Mucosa of stomach (tissue), 1 donor: Measurements from ENCODE around the gene KCNG2.
"Not testable (repeated sequence)": the region's sequence is repeated elsewhere in the genome, so short reads cannot be mapped to it uniquely, and the experiment has no call there.

Source experiments
- H3K27me3 ChIP-seq: one replicate; pipeline ENCODE4 v1.7.0; 2013; ENCODE audit warnings: mild to moderate bottlenecking, low read length; ENCODE audit not compliant: control insufficient read depth, insufficient read depth
- H3K36me3 ChIP-seq: one replicate; pipeline ENCODE4 v1.7.0; 2013; ENCODE audit warnings: low read length; ENCODE audit not compliant: control insufficient read depth, insufficient read depth
- H3K4me1 ChIP-seq: one replicate; pipeline ENCODE4 v1.7.0; 2013; ENCODE audit warnings: mild to moderate bottlenecking, low read length; ENCODE audit not compliant: control insufficient read depth, insufficient read depth
- H3K4me3 ChIP-seq: one replicate; pipeline ENCODE4 v1.7.0; 2013; ENCODE audit warnings: low read length
- H3K9ac ChIP-seq: one replicate; pipeline ENCODE4 v1.7.0; 2013; ENCODE audit warnings: mild to moderate bottlenecking, low read length, moderate library complexity
- H3K9me3 ChIP-seq: one replicate; pipeline ENCODE4 v1.7.0; 2013; ENCODE audit warnings: mild to moderate bottlenecking, low read length, moderate library complexity; ENCODE audit not compliant: control insufficient read depth
- donor health status: Pancreatic carcinoma.

KCNG2 gene, protein sequence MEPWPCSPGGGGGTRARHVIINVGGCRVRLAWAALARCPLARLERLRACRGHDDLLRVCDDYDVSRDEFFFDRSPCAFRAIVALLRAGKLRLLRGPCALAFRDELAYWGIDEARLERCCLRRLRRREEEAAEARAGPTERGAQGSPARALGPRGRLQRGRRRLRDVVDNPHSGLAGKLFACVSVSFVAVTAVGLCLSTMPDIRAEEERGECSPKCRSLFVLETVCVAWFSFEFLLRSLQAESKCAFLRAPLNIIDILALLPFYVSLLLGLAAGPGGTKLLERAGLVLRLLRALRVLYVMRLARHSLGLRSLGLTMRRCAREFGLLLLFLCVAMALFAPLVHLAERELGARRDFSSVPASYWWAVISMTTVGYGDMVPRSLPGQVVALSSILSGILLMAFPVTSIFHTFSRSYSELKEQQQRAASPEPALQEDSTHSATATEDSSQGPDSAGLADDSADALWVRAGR

DNA sequence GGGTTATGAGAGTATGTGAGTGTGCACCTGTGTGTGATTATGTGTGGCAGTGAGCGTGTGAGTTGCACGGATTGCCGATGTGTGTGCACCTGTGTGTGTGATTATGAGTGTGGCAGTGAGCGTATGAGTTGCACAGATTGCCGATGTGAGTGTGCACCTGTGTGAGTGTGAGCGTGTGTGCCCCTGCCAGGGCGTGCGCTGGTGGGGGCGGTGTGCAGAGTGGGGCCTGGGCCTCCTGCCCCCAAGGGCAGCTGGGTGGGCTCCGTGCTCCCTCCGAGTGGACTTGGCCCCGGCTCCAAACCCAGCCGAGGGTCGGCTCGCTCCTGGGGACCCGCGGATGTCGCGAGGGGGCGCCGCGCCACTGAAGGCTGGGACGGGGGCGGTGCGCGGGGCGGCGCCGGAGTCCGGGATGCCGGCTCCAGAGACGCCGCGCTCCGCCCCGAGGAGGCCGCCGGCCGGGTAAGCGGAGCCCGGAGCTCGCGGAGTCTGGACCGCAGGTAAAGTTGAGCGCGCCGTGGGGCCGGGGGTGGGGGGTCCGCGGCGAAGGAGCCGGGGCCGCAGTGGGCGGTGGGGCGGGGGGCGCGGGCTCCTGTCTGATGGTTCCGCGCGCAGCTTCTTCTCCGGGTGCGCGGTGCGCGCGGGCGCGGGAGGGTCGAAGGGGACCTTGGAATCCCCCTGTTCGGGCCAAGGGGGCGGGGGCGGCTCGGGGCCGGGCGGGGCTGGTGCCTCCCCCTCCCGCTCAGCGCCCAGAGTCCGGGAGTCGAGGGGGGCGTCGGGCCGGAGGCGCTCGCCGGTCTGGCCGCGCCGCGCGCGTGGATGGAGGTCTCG is at the start of gene KCNG2:
KCNG2 (plus strand) TSS at position 421 of the 828 bp plus-strand sequence. CDS start 65,730 bp downstream, outside the sequence.
- Histone ChIP-seq H3K27me3 (peaks cover 39% of the 10 kb centered on the region), H3K4me3 (no peak within 1 kb of the TSS), H3K9ac (no peak within 1 kb of the TSS), H3K9me3 (no peaks in the 10 kb centered on the region), H3K4me1 (peaks cover 5% of the 10 kb centered on the region), H3K36me3 (no peaks in the 10 kb centered on the region)

DNA sequence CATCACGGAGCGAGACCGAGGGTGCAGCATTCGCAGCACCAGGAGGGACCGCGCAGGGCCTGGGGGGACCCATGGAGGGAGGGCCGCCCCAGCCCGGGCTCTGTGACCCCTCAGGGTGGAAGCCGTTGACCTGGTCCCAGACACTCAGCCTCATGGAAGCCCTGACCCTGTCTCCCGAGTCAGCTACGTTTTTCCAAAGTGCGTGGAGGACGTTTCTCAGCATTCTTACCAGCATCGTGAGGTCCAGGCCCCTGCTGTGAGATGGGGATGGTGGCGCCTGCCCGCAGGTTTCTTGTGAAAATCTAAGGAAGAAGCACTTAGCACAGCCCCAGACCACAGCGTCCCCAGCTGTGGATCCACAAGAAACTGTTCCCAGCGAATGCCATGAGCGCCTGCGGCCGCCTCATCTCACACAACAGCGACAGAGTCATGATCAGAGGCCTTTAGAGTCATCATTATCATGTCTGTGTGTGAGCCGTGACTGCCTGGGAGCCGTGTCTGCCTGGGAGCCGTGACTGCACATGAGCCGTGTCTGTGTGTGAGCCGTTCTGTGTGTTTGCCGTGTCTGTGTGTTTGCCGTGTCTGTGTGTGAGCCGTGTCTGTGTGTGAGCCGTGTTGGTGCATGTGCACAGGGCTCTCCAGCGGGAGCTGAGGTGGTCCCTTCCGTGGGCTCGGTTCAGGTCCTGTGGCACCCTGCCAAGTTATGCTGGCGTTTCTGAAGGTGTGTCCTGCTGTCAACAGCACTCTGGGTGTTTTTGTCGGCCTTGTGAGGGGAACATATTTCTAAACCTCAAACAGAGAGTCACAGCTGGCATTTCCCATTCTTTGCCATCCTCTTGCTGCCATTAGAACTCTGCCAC is 49.2 kb upstream of the KCNG2 start:
- Histone ChIP-seq H3K4me3 (no peak overlapping the region), H3K36me3 (peaks cover 1% of the 10 kb centered on the region), H3K9ac (no peak overlapping the region), H3K27me3 (no peaks in the 10 kb centered on the region), H3K4me1 (peaks cover 7% of the 10 kb centered on the region), H3K9me3 (no peaks in the 10 kb centered on the region)

DNA sequence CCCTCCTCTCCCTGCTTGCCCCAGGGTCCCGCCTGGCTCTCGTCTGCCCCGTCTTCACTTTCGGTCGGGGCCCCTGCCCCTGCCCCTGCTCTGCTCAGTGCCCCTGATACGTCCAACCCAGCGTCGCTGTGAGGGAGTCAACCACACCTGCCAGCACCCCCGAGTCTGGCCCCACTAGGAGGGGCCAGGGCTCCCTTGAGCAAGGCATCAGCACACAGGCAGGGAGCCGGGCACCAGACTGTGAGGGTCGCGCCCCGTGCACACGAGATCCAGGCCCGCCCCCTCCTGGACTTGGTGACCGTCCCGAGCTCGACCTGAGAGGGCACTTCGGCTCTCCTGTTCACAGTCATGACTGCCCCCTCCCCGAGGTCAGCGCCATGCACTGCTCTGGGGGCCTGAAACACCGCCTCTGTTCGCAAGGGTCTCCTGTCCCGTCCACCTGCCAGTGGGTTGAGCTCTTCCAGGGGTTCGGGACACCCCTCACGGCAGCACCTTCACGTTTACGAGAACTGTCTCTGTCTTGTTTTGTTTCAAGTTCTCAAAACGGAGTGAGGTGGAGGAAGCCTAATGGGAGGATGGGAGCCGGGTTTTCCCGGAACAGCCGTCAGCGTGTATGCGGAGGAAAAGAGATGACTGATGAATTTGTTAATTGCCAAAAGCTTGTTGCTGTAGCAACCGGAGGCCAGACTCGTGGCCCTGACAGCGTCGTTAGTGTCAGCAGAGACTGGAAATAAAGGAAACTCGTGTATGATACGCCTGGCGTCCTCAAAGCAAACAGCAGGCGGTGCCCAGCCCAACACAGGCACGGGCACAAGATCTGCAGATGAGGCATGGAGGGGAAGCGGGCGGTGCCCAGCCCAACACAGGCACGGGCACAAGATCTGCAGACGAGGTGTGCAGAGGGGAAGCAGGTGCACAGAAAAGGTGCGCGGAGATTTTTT is 48.2 kb upstream of the KCNG2 start:
- Histone ChIP-seq H3K4me1 (peaks cover 7% of the 10 kb centered on the region), H3K9me3 (no peaks in the 10 kb centered on the region), H3K4me3 (no peak overlapping the region), H3K9ac (no peak overlapping the region), H3K27me3 (no peaks in the 10 kb centered on the region), H3K36me3 (peaks cover 8% of the 10 kb centered on the region)

- Histone ChIP-seq H3K27me3 (no peaks in the 10 kb centered on the region), H3K4me1 (peaks cover 7% of the 10 kb centered on the region), H3K9me3 (no peaks in the 10 kb centered on the region), H3K9ac (no peak overlapping the region), H3K4me3 (no peak overlapping the region), H3K36me3 (peaks cover 8% of the 10 kb centered on the region)
Measured at GRCh38 chr18:79750980-79751571, 46.7 kb upstream of the KCNG2 start.

GRCh38 chr18:79751918-79752578 is 45.7 kb upstream of the KCNG2 start:
- H3K9ac ChIP-seq, H3K4me3 ChIP-seq, H3K36me3 ChIP-seq, H3K9me3 ChIP-seq, H3K4me1 ChIP-seq, H3K27me3 ChIP-seq: not testable (repeated sequence)

- H3K9ac ChIP-seq, H3K4me3 ChIP-seq, H3K9me3 ChIP-seq, H3K4me1 ChIP-seq, H3K27me3 ChIP-seq, H3K36me3 ChIP-seq: not testable (repeated sequence)
Measured at GRCh38 chr18:79752946-79753345, 44.8 kb upstream of the KCNG2 start.

DNA sequence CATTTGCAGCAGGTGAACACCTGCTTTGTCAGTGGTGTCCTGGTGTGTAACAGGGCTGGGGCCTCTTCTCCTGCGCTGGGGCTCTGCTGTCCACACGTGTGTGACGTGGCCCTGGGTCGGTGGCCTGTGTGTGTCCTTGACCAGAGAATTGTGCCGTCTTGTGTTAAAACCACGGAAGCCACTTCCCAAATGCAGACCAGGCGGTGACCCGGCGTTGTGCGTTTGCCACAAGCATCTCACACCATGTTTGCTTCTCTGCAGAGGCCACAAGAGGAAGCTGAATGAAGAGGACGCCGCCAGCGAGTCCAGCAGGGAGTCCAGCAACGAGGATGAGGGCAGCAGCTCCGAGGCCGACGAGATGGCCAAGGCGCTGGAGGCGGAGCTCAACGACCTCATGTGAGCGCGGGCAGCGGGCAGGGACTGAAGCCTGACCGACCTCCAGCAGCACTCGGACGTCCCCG is 44.3 kb upstream of the KCNG2 start:
- Histone ChIP-seq H3K4me1 (peaks cover 7% of the 10 kb centered on the region), H3K9me3 (no peaks in the 10 kb centered on the region), H3K36me3 (peaks cover 8% of the 10 kb centered on the region), H3K4me3 (no peak overlapping the region), H3K9ac (no peak overlapping the region), H3K27me3 (no peaks in the 10 kb centered on the region)

DNA sequence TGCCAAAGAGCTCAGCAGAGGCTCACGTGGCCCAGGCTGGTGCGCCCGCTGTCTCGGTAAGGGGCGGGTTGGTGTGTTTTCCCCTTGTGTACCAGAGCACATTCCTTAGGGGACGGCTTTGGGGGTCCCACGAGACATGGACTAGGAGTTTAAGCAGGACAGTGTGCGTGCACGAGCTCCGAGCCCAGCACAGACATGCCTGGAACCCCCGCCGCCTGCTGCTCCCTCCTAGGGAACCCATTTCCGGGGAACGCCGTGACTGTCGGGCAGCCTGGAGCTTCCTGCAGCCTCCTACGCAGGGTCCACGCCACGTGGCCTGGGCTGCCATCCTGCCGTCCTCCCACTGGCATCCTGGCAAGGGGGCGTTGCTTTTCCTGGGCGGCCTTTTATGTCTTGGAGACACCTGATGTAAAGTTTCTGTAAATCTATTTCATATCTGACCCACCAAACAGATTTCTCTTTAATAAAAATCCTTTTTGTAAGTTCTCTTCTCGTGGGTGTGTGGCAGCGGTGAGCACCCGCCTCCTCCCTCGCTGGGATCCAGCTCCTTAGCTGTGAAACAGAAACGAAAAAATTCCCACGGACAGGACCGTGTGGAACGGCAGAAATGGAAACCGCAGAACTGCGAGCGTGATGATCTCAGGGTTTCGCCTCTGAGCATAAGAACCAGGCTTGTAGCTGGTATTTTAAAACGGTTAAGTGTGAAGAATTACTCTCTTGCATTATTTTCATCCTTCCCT is 43.5 kb upstream of the KCNG2 start:
- peaks cover 7% of the 10 kb centered on the region for H3K4me1 ChIP-seq
- H3K4me3 ChIP-seq: no peak overlapping the region
- peaks cover 8% of the 10 kb centered on the region for H3K36me3 ChIP-seq
- H3K9me3 ChIP-seq: no peaks in the 10 kb centered on the region
- no peaks in the 10 kb centered on the region for H3K27me3 ChIP-seq
- no peak overlapping the region for H3K9ac ChIP-seq

DNA sequence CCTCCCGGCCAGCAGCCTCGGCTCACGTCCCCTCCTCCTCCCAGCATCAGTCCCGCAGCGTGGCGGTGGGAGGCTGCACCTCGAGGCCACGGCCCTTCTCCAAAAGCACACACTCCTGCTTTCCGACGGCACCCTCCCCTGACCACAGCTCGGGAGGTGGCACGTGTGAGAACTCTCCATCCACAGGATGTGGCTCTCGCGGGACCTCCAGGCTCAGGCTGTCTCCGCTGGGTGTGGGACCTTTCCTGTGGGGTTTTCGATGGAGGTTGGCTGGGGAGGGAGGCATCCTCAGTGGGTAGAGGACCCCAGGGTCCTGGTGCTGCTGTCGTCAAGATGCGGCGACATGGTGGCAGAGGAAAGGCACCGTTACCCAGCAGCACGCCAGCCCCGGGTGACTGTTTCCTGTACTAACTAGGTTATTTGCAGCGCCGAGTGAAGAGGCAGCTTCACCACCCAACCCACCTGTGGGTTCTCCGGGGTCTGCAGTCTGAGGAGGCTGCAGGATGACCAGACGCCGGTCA is 42.8 kb upstream of the KCNG2 start:
- no peaks in the 10 kb centered on the region for H3K27me3 ChIP-seq
- H3K9me3 ChIP-seq: no peaks in the 10 kb centered on the region
- peaks cover 7% of the 10 kb centered on the region for H3K4me1 ChIP-seq
- H3K4me3 ChIP-seq: no peak overlapping the region
- no peak overlapping the region for H3K9ac ChIP-seq
- H3K36me3 ChIP-seq: peaks cover 8% of the 10 kb centered on the region
